ENCODE measurements around the gene USP25.

- TF ChIP-seq, protein P1, sequence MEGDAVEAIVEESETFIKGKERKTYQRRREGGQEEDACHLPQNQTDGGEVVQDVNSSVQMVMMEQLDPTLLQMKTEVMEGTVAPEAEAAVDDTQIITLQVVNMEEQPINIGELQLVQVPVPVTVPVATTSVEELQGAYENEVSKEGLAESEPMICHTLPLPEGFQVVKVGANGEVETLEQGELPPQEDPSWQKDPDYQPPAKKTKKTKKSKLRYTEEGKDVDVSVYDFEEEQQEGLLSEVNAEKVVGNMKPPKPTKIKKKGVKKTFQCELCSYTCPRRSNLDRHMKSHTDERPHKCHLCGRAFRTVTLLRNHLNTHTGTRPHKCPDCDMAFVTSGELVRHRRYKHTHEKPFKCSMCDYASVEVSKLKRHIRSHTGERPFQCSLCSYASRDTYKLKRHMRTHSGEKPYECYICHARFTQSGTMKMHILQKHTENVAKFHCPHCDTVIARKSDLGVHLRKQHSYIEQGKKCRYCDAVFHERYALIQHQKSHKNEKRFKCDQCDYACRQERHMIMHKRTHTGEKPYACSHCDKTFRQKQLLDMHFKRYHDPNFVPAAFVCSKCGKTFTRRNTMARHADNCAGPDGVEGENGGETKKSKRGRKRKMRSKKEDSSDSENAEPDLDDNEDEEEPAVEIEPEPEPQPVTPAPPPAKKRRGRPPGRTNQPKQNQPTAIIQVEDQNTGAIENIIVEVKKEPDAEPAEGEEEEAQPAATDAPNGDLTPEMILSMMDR (optimal IDR thresholded peaks at IDR 0.05 in 1 of 3, IDR thresholded peaks at IDR 0.05 in 1 of 3, conservative IDR thresholded peaks at IDR 0.05 in 1 of 3; ENCODE audit: extremely low read depth in 1 of 3, insufficient read depth in 2 of 3, low read length in 3 of 3): no peak
- TF ChIP-seq EZH2 (IDR thresholded peaks at IDR 0.05; ENCODE audit: low read length): no peak
Measured at GRCh38 chr21:15722591-15723324, 7.0 kb upstream of the USP25 start.
